PC-9 (cell line): ENCODE measurements around the gene HPGDS. TPM values are rescaled to one million over a fixed set of nuclear protein-coding genes. Genes with fewer than 3 reads are reported as not detected.

Source experiments
- BruUV-seq: library from RNA; stranded (reverse); fragments of 400-500 nt; replicated peaks from 2 replicates; lab custom pipeline; 2021; lab: Mats Ljungman, UMichigan
- CTCF ChIA-PET: fragments of 300-600 bp; sonication (Branson Sonifier 250); formaldehyde crosslinking; loops from one replicate; lab custom pipeline; 2022; ENCODE audit warnings: antibody characterized with exemption; lab: Charles Lee
- POLR2A ChIA-PET: fragments of 300-600 bp; sonication (Branson Sonifier 250); formaldehyde crosslinking; loops from one replicate; lab custom pipeline; 2022; ENCODE audit warnings: antibody characterized with exemption; ENCODE audit not compliant: unreplicated experiment; lab: Charles Lee
- DNase-seq, 2 experiments: peaks; one replicate each; pipeline versions ENCODE4 v3.0.0 to v3.0.0-alpha.2; 2015 to 2022; ENCODE audit warnings: mixed read lengths in 1 of 2
- H2AFZ ChIP-seq: fragments of 200-600 bp; sonication (generic); 2 replicates; pipeline ENCODE4 v1.8.1; 2017; ENCODE audit warnings: antibody characterized with exemption
- H3F3A ChIP-seq: fragments of 200-600 bp; sonication (generic); 2 replicates; pipeline ENCODE4 v1.8.1; 2017; ENCODE audit warnings: antibody characterized with exemption, mild to moderate bottlenecking, low read depth; ENCODE audit not compliant: insufficient read depth
- H3K27ac ChIP-seq: fragments of 200-600 bp; sonication (generic); 2 replicates; pipeline ENCODE4 v1.6.1; 2016; ENCODE audit warnings: mixed run types
- H3K27me3 ChIP-seq: fragments of 200-600 bp; sonication (generic); 2 replicates; pipeline ENCODE4 v1.6.1; 2016; ENCODE audit warnings: low read depth, mixed run types; ENCODE audit not compliant: insufficient read depth
- H3K36me3 ChIP-seq: fragments of 200-600 bp; sonication (generic); 2 replicates; pipeline ENCODE4 v1.6.1; 2016; ENCODE audit warnings: low read depth, mixed run types
- H3K4me1 ChIP-seq: fragments of 200-600 bp; sonication (generic); replicated peaks from 2 replicates; pipeline ENCODE4 v1.6.1; 2016; ENCODE audit warnings: mixed run types; ENCODE audit not compliant: insufficient read depth
- H3K4me2 ChIP-seq: fragments of 200-600 bp; sonication (generic); 2 replicates; pipeline ENCODE4 v1.6.1; 2017; ENCODE audit warnings: mixed run types
- H3K4me3 ChIP-seq: fragments of 200-600 bp; sonication (generic); 2 replicates; pipeline ENCODE4 v1.6.1; 2016; ENCODE audit warnings: mixed run types
- H3K79me2 ChIP-seq: fragments of 200-600 bp; sonication (generic); 2 replicates; pipeline ENCODE4 v1.6.1; 2017; ENCODE audit warnings: low read depth, mixed run types
- H3K9me2 ChIP-seq: fragments of 200-600 bp; sonication (generic); 2 replicates; pipeline ENCODE4 v1.8.1; 2017; ENCODE audit warnings: mild to moderate bottlenecking; ENCODE audit not compliant: insufficient read depth
- H3K9me3 ChIP-seq: fragments of 200-600 bp; sonication (generic); 2 replicates; pipeline ENCODE4 v1.8.1; 2016; ENCODE audit warnings: low read depth; ENCODE audit not compliant: insufficient read depth
- H4K20me1 ChIP-seq: fragments of 200-600 bp; sonication (generic); 2 replicates; pipeline ENCODE4 v1.8.1; 2017; ENCODE audit not compliant: insufficient read depth
- CTCF ChIP-seq: fragments of 200-600 bp; sonication (generic); conservative IDR thresholded peaks from 2 replicates; pipeline ENCODE4 v1.6.1; 2017; ENCODE audit warnings: mixed run types, antibody characterized with exemption, mild to moderate bottlenecking, moderate library complexity
- EZH2 ChIP-seq: fragments of 200-600 bp; sonication (generic); IDR thresholded peaks from 2 replicates; pipeline ENCODE4 v1.8.0; 2017; ENCODE audit warnings: antibody characterized with exemption, low read depth
- intact Hi-C: fragments of 100-400 bp; cut with micrococcal nuclease; formaldehyde crosslinking; loops from one replicate; pipeline ENCODE4 v1.10.0; 2022; ENCODE audit not compliant: unreplicated experiment
- total RNA-seq: library from RNA; stranded (reverse); gene quantifications from 2 replicates; pipeline ENCODE4 v1.2.3, GENCODE V29; 2021

The HPGDS gene
- total RNA-seq, 1 experiment from 2014 or later = not detected

GRCh38 chr4:94352163-94352562, 9.5 kb upstream of the HPGDS start:
- no peaks in the 10 kb centered on the region for H3F3A ChIP-seq
- H3K9me3 ChIP-seq = no peaks in the 10 kb centered on the region
- H3K36me3 ChIP-seq = no peaks in the 10 kb centered on the region
- no TSS peak for BruUV-seq
- no peaks in the 10 kb centered on the region for H3K9me2 ChIP-seq
- no peak overlapping the region for H2AFZ ChIP-seq
- CTCF ChIA-PET = no interaction called here
- no peaks in the 10 kb centered on the region for H3K4me1 ChIP-seq
- intact Hi-C loops = no loop called here
- H3K4me2 ChIP-seq = no peak overlapping the region
- H3K27ac ChIP-seq = no peak overlapping the region
- no peaks in the 10 kb centered on the region for H3K27me3 ChIP-seq
- no peak overlapping the region for H3K4me3 ChIP-seq
- no peaks in the 10 kb centered on the region for H4K20me1 ChIP-seq
- TF ChIP-seq CTCF (no peak), EZH2 (no peak)
- DNase-seq = no peak
- H3K79me2 ChIP-seq = no peaks in the 10 kb centered on the region
- POLR2A ChIA-PET = no interaction called here

GRCh38 chr4:94351319-94351718, 8.7 kb upstream of the HPGDS start:
- no peak for DNase-seq
- Histone ChIP-seq H3K36me3 (no peaks in the 10 kb centered on the region), H3K4me3 (no peak overlapping the region), H3K27me3 (no peaks in the 10 kb centered on the region), H3K4me2 (no peak overlapping the region), H2AFZ (no peak overlapping the region), H4K20me1 (no peaks in the 10 kb centered on the region), H3K9me3 (no peaks in the 10 kb centered on the region), H3K79me2 (no peaks in the 10 kb centered on the region), H3K9me2 (no peaks in the 10 kb centered on the region), H3F3A (no peaks in the 10 kb centered on the region), H3K27ac (no peak overlapping the region), H3K4me1 (no peaks in the 10 kb centered on the region)
- POLR2A ChIA-PET = no interaction called here
- no TSS peak for BruUV-seq
- TF ChIP-seq CTCF (no peak), EZH2 (no peak)
- intact Hi-C loops = no loop called here
- CTCF ChIA-PET = no interaction called here

DNA sequence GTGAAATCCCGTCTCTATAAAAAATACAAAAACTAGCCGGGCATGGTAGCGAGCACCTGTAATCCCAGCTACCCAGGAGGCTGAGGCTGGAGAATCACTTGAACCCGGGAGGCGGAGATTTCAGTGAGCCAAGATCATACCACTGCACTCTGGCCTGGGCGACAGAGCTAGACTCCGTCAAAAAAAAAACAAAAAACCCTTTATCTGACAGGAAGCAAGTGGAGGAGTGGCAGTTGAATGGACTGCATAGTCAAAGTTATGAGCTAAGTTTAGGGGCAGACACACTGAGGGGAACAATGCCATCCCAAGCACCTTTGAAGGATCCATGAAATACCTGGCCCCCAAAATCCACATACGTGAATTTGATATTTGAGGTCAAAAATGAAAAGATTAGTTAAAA, 7.5 kb upstream of the HPGDS start:
- Histone ChIP-seq H3K4me2 (no peak overlapping the region), H3K36me3 (no peaks in the 10 kb centered on the region), H2AFZ (no peak overlapping the region), H3K27me3 (no peaks in the 10 kb centered on the region), H3K4me1 (no peaks in the 10 kb centered on the region), H3F3A (no peaks in the 10 kb centered on the region), H3K9me2 (no peaks in the 10 kb centered on the region), H3K27ac (no peak overlapping the region), H4K20me1 (no peaks in the 10 kb centered on the region), H3K79me2 (no peaks in the 10 kb centered on the region), H3K9me3 (no peaks in the 10 kb centered on the region), H3K4me3 (no peak overlapping the region)
- BruUV-seq = no TSS peak
- DNase-seq = no peak
- TF ChIP-seq EZH2 = no peak
- TF ChIP-seq CTCF = no peak
- ChIA-PET POLR2A (no interaction called here), CTCF (interaction anchor here (0.6 kb wide), 1 partner anchor 14 kb away, joined by 5 read pairs; no protein-coding TSS in a partner anchor)
- intact Hi-C loops = no loop called here
